Right ventricle myocardium inferior (tissue), 1 donor: ENCODE results near the gene ELAVL3. TPM values are rescaled to one million over a fixed set of nuclear protein-coding genes. Genes with fewer than 3 reads are reported as not detected.
"Not testable (repeated sequence)": the region's sequence is repeated elsewhere in the genome, so short reads cannot be mapped to it uniquely, and the experiment has no call there.

Experiments
- ATAC-seq: fragments of 200-7000 bp; cut with Tn5 transposase; one replicate; pipeline ENCODE4 v1.9.1; 2020; ENCODE audit warnings: mild to moderate bottlenecking, moderate library complexity
- DNase-seq: peaks from one replicate; pipeline ENCODE4 v3.0.0; 2021; ENCODE audit errors: missing footprints
- intact Hi-C: fragments of 100-400 bp; cut with DNase I; formaldehyde crosslinking; loops from one replicate; pipeline ENCODE4 v1.11.0; 2022
- total RNA-seq: library from RNA; stranded (reverse); fragmentation: NEBNext Ultra II Directional; extraction: Animal tissue kit (Norgen Biotek cat#: 25700); gene quantifications from one replicate; pipeline ENCODE4 v1.2.1, GENCODE V29; 2021
- donor health status: DM: no; HTN: yes; CAD: no; lungs with severe emphysema.

Gene ELAVL3
- total RNA-seq, 1 donor from 2014 or later = 0.35 TPM

DNA sequence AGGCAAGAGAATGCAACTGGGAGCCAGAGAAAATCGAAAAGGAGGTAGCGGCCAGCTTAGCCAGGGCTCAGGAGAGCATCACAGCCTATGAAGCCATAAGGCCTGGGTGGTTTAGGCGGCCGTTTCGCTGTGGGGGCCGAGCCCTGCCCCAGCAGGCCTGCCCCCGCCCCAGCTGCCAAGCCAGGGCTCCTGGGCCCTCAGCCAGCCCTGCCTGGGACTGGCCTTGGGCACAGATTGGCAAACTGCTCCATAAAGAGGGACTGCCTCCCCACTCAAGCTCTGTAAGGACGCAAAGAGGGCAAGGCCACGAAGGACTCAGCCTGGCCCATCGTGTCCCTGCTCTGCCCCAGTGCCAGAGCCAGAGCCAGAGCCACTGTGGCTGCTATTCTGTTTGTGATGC, 14.6 kb upstream of the ELAVL3 start:
- intact Hi-C loops = loop anchor here (5.0 kb wide), 1 partner anchor 92 kb away; no protein-coding TSS in a partner anchor
- DNase-seq = no peak
- no peak for ATAC-seq

DNA sequence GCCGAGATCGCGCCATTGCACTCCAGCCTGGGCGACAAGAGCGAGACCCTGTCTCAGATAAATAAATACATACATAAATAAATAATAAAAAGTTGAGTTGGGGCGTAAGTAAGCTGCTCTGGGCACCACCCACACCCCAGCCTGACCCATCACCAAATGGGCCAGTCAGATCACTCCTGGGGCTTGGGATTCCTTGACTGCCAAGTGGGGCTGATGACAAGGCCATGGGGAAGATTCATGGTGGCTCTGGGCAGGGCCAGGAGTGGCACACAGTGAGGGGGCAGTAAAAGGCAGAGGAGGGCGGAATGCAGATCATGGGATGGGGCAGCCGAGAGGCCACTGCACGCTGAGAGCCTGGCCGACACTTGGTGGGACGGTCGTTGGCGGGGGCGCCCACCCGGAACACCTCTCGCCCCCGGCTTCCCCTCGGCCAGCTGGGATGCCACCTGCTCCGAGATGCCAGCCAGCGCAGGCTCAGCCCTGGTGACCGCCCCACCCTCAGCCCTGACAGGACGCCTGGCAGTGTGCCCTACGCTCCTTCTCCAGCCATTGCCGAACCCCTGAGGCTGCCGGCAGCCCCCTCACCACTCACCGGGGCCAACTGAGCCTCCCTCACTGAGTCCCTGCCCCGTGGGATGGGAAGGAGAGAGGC, 13.9 kb upstream of the ELAVL3 start:
- DNase-seq = no peak
- no peak for ATAC-seq
- intact Hi-C loops = loop anchor here (5.0 kb wide), 1 partner anchor 93 kb away; no protein-coding TSS in a partner anchor

- peak; percentile 40 for DNase-seq
- no peak for ATAC-seq
- intact Hi-C loops = no loop called here
Observed at GRCh38 chr19:11489378-11489777, 8.5 kb upstream of the ELAVL3 start.

DNA sequence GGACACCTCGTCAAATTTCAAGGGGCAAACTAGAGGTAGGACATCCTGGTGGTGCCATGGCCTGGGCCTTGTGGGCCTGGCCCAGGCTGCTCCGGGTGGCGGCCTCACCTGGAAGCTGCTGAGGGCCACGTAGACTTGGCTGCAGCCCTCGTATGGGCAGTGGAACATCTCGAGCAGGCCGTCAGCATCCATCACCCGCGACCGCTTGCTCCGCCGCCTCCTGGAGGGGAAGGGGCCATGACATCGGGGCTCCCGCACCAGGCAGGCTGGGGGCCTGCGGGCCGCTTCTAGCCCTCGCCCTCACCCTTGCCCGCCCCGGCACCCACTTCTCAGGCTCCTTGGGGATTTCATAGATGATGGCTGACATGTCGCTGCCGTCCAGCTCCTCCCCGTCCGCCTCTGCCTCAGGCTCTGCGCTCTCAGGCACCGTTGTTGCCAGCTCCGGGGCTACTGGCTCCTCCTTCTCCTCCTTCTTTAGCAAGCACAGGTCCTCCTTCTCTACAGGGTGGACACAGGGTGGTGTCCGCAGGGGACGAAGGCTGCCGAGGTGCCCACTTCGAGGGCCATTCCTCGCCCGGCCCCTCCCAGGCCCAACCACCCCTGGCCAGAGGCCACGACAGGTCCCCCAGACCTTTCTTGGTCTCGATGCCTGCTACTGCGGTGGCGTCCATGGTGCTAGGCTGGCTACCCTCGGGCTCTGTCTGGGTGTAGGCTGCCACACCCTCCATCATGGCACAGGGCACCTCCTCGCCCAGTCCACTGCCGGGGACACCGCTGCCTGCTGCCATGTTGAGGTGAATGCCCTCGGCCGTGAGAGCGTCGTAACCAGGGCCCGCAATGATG, 6.0 kb upstream of the ELAVL3 start:
- intact Hi-C loops = no loop called here
- DNase-seq (no peak), ATAC-seq (no peak)

GRCh38 chr19:11485245-11485837, 4.5 kb upstream of the ELAVL3 start:
- ATAC-seq = no peak
- no peak for DNase-seq
- intact Hi-C loops = no loop called here

DNA sequence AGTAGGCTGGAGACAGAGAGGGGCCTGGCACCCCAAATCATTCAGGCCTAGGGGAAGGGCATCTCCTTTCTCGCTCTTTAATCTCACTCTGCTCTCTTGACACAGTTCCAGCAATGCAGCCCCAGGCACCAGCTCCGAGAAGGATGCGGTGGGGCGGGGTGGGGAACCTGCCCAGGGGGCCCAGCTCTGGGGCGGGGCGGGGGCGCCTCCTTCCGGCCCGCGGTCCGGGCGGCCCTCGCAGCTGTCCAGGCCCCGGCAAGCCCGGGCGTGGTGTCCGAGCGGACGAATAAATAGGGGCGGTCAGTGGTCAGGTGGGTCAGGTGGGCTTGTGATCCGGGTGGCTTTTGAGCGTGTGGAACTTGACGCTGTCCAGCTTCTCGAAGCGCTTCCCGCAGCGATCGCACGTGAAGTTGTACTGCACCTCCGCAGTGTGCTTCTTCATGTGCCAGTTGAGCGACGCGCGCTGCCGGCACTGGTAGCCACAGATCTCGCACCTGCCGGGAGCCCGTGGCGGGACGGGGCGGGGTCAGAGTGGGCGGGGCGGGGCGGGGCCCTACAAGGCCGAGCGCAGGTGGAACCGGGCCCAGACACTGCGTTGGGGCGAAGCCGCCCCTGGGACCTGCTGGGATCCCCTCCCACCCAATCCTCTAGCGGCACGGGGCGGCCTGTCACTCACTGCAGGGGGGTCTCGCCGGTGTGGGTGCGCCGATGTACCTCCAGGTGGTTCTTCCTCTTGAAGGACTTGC, 2.7 kb upstream of the ELAVL3 start:
- ATAC-seq (no peak), DNase-seq (peak; percentile 44)
- intact Hi-C loops = loop anchor here (2.0 to 5.0 kb wide), 2 partner anchors 101 to 191 kb away; partner anchors contain the start of gene EPOR

- DNase-seq (peak; percentile 94), ATAC-seq (peak; percentile 88)
- intact Hi-C loops = loop anchor here (2.0 to 5.0 kb wide), 2 partner anchors 100 to 190 kb away; partner anchors contain the start of gene EPOR
Observed at GRCh38 chr19:11482384-11483050, 1.7 kb upstream of the ELAVL3 start.

- ATAC-seq (peak; percentile 71), DNase-seq (peak; percentile 84)
- intact Hi-C loops = loop anchor here (2.0 to 5.0 kb wide), 2 partner anchors 99 to 189 kb away; partner anchors contain the start of gene EPOR
Observed at GRCh38 chr19:11481534-11482383, 913 bp upstream of the ELAVL3 start.

DNA sequence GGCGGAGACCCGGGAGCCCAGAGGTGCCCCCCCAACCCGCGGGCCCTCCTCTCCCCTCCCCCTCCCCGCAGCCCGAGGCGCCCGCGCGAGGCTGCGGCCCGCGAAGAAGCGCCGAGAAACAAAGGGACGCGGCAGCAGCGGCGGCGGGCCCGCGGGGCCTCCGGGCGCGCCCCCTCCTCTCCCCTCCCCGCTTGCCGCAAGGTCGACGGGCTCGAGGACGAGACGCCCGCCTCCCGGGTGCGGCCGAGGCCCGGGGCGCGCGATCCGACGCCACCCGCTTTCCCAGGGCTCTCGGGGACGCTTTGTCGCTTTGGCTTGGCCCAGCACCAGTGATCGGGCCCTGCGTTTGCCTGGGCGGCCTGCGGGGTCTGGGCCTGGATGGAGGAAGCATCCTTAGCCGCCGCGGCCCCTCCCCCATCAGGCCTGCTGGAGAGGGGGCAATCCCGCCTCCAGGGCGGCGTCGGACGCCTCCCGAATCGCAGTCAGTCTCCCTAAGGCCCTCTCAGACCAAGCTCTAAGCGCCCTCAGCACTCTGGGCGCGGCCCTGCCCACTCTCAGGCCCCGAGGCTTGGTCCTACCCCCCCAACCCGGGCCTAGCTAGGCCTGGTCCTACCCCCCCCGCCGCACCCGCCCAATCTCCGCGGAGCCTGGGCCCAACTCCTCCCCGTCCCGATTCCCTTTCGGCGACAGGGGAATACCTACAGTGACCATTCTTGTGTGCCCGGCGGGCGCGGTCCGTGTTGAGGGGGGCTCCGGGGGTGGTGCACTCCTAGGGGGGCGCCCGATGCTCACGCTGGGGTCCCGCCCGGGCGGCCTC, 740 bp downstream of the ELAVL3 start:
- ATAC-seq = no peak
- DNase-seq = peak; percentile 56
- intact Hi-C loops = loop anchor here (5.0 kb wide), 1 partner anchor 98 kb away; the partner anchor contains the start of gene EPOR

DNA sequence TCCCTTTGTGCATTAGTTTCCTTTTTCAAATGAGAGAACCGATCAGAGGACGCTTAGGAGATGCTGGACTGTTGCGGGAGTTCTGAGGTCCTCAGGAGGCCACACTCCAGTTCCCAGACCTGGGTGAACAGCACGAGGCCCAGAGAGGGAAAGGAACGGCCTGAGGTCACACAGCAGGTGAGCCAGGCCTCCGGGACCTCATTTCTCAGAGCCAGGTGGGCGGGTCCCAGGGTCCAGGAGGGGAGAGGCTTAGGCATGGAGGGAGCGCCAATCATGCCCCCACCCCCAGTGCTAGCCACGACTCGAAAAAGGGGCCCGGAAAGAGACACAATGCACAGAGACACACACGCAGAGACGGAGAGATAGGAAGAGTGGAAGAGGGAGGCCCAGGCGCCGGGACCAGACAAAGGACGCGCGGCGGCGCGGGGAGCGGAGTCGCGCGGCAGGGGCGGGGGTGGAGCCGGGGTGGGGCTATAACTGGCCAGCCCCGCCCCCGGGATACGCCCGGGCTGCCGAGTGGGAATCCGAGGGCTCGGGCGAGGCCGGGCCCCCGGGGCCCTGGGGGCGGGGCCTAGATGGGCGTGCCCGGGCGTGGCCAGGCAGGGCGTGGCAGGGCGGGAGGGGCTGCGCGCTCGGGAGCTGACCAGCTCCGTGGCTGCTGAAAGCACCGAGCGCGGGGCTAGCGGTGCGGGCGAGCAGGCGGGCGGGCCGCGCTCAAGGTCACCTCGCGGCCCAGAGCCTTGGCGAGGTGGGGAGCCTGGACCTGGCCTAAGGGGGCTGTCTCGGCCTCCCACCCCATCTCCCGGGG, 1.6 kb downstream of the ELAVL3 start:
- peak; percentile 8 for ATAC-seq

DNA sequence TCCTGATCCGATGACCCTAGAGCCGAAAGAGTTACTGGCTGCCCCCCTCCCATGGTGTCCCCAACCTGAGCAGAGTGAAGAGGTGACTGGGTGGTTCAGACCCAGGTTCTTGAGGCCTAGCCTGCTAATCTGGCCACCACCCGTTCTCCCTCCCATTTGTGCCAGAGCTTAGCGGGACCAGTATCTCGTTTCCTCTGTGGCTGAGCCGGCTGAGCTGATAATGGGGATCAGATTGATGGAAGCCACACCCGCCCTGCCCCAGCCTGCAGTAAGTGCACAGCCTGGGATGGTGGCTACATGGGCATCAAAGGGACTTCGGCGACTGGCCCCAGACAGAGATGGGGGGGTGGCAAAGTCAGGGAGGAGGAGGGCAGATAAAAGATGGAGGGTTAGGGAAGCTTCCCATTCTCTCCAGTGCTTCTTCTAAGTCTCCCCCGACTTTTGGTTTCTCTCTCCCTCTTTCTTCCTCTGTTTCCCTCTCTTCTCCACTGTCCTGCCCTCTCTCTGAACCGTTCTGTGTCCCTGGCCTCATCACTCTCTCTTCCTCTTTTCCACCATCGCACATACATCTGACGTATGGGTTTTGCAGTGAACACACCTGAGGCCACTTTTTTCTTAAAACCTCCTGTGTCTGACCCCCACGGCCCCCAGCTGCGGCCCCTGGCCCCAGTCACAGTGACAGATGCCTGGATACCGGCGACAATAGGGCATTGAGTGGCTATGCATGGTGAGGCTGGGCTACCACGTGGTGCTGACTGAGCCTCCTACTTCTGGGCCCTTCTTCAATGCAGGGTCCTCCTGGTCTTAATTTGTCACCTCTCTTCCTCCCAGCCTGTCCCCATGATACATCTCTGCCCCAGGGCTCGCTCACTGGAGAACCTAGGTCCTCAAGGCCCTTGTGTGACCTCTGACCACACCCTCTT, 2.4 kb downstream of the ELAVL3 start:
- ATAC-seq = no peak
- intact Hi-C loops = no loop called here
- DNase-seq = peak; percentile 49

More for the DNA sequence above, 1.6 kb downstream of the ELAVL3 start:
- peak; percentile 74 for DNase-seq
- intact Hi-C loops = no loop called here

DNA sequence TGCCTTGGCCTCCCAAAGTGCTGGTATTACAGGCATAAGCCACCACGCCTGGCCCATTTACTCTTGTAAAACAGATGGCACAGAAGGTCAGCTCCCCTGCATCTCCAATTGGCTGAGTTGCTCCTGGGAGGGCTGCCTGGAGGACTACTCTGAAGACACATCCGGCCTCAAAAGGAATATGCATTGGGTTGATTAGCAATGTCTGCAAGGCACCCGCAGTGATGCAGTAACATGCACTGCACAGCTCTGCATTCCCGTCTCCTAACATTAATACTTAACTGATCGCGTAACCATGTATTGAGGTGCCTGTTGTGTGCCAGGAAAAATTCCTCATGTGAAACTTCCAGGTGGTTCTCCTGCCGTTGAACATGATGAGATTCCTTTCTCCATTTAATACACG, 5.0 kb downstream of the ELAVL3 start:
- ATAC-seq = no peak
- DNase-seq = peak; percentile 15
- intact Hi-C loops = no loop called here

DNA sequence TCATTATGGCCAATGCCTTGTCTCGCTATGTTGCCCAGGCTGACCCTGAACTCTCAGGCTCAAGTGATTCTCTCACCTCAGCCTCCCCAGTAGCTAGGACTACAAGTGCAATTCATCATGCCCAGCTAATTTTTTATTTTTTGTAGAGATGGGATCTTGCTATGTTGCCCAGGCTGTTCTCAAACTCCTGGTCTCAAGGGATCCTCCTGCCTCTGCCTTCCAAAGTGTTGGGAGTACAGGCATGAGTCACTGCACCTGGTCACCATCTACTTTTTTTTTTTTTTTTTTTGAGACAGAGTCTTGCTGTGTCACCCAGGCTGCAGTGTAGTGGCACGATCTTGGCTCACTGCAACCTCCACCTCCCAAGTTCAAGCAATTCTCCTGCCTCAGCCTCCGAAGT, 5.5 kb downstream of the ELAVL3 start:
- intact Hi-C loops, ATAC-seq: not testable (repeated sequence)

DNA sequence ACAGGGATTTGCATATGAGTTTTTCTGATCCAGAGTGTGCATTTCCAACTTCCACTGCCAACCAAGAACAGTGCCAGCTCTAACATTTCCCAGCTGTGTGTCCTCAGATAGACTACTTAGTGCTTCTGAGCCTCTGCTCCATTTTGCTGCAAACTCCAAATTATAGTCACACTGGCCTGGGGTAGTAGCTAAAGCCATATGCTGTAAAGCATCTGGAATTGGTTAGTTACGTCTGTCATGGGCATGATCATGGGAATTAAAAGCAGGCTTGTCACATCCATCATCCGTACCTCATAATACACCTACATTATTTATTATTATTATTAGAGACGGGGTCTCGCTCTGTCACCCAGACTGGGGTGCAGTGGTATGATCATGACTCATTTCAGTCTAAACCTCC, 7.1 kb downstream of the ELAVL3 start:
- ATAC-seq (no peak), DNase-seq (no peak)
- intact Hi-C loops = no loop called here

More for the DNA sequence above, 5.5 kb downstream of the ELAVL3 start:
- DNase-seq = peak; percentile 5
